ENCODE results near the gene RMI1.
"Not testable (repeated sequence)": the region's sequence is repeated elsewhere in the genome, so short reads cannot be mapped to it uniquely, and the experiment has no call there.

RMI1 gene

GRCh38 chr9:83980395-83981125 is at the start of gene RMI1:
Gene RMI1, plus strand, starts transcription at chr9:83980805. Its CDS starts 20,182 bp downstream, at chr9:84000987.
- DNase-seq (ENCODE audit: low read depth) = peak; percentile 91

GRCh38 chr9:83930881-83931280 is 49.7 kb upstream of the RMI1 start:
- no peak overlapping the region for H3K4me3 ChIP-seq (ENCODE audit: low read depth, low read length)
- no peak for DNase-seq (ENCODE audit: low read depth)

More at GRCh38 chr9:83980395-83981125, at the start of gene RMI1:
- peak within 1 kb of the TSS; percentile 99 for H3K4me3 ChIP-seq (ENCODE audit: low read depth, low read length)

GRCh38 chr9:83932011-83932410 is 48.6 kb upstream of the RMI1 start:
- no peak for DNase-seq (ENCODE audit: low read depth)
- H3K4me3 ChIP-seq (ENCODE audit: low read depth, low read length) = no peak overlapping the region

- H3K4me3 ChIP-seq (ENCODE audit: low read depth, low read length) = no peak overlapping the region
- DNase-seq (ENCODE audit: low read depth) = no peak
These were observed 47.8 kb upstream of the RMI1 start for GRCh38 chr9:83932851-83933250.

- H3K4me3 ChIP-seq (ENCODE audit: low read depth, low read length) = no peak overlapping the region
- peak; percentile 72 for DNase-seq (ENCODE audit: low read depth)
These were observed 46.8 kb upstream of the RMI1 start for GRCh38 chr9:83933790-83934189.

- H3K4me3 ChIP-seq (ENCODE audit: low read depth, low read length) = no peak overlapping the region
- peak; percentile 81 for DNase-seq (ENCODE audit: low read depth)
These were observed 45.9 kb upstream of the RMI1 start for GRCh38 chr9:83934569-83935275.

GRCh38 chr9:83935276-83935935 is 45.2 kb upstream of the RMI1 start:
- DNase-seq (ENCODE audit: low read depth) = peak; percentile 58
- H3K4me3 ChIP-seq (ENCODE audit: low read depth, low read length) = no peak overlapping the region

GRCh38 chr9:83936523-83936922 is 44.1 kb upstream of the RMI1 start:
- no peak for DNase-seq (ENCODE audit: low read depth)

GRCh38 chr9:83937861-83938455 is 42.6 kb upstream of the RMI1 start:
- H3K4me3 ChIP-seq (ENCODE audit: low read depth, low read length) = no peak overlapping the region
- DNase-seq (ENCODE audit: low read depth) = no peak

More at GRCh38 chr9:83936523-83936922, 44.1 kb upstream of the RMI1 start:
- H3K4me3 ChIP-seq (ENCODE audit: low read depth, low read length) = no peak overlapping the region

GRCh38 chr9:83940590-83941303 is 39.9 kb upstream of the RMI1 start:
- DNase-seq (ENCODE audit: low read depth) = no peak

GRCh38 chr9:83948096-83948495 is 32.5 kb upstream of the RMI1 start:
- DNase-seq (ENCODE audit: low read depth); H3K4me3 ChIP-seq (ENCODE audit: low read depth, low read length): not testable (repeated sequence)

More at GRCh38 chr9:83940590-83941303, 39.9 kb upstream of the RMI1 start:
- no peak overlapping the region for H3K4me3 ChIP-seq (ENCODE audit: low read depth, low read length)

GRCh38 chr9:83956086-83956435 is 24.5 kb upstream of the RMI1 start:
- peak overlapping the region; percentile 55 for H3K4me3 ChIP-seq (ENCODE audit: low read depth, low read length)
- DNase-seq (ENCODE audit: low read depth) = no peak

- DNase-seq (ENCODE audit: low read depth) = no peak
- H3K4me3 ChIP-seq (ENCODE audit: low read depth, low read length) = peak overlapping the region; percentile 55
These were observed 24.0 kb upstream of the RMI1 start for GRCh38 chr9:83956436-83957247.

- peak overlapping the region; percentile 55 for H3K4me3 ChIP-seq (ENCODE audit: low read depth, low read length)
- no peak for DNase-seq (ENCODE audit: low read depth)
These were observed 23.4 kb upstream of the RMI1 start for GRCh38 chr9:83957248-83957513.

GRCh38 chr9:83959061-83959460 is 21.5 kb upstream of the RMI1 start:
- DNase-seq (ENCODE audit: low read depth) = peak; percentile 80
- H3K4me3 ChIP-seq (ENCODE audit: low read depth, low read length) = no peak overlapping the region

GRCh38 chr9:83960991-83961390 is 19.6 kb upstream of the RMI1 start:
- H3K4me3 ChIP-seq (ENCODE audit: low read depth, low read length) = no peak overlapping the region
- no peak for DNase-seq (ENCODE audit: low read depth)

- no peak overlapping the region for H3K4me3 ChIP-seq (ENCODE audit: low read depth, low read length)
- no peak for DNase-seq (ENCODE audit: low read depth)
These were observed 18.4 kb upstream of the RMI1 start for GRCh38 chr9:83962165-83962564.

GRCh38 chr9:83964973-83965349 is 15.6 kb upstream of the RMI1 start:
- no peak for DNase-seq (ENCODE audit: low read depth)
- H3K4me3 ChIP-seq (ENCODE audit: low read depth, low read length) = no peak overlapping the region
